OCI-LY7 (cell line): Measurements from ENCODE around the gene CKLF.
"Not testable (repeated sequence)": the region's sequence is repeated elsewhere in the genome, so short reads cannot be mapped to it uniquely, and the experiment has no call there.

ENCODE experiments used
- EZH2phosphoT487 ChIP-seq: fragments of 200-600 bp; sonication (generic); IDR thresholded peaks from 2 replicates; pipeline ENCODE4 v1.6.1; 2018; ENCODE audit warnings: low read depth, borderline replicate concordance, mild to moderate bottlenecking, mixed run types, antibody characterized with exemption, low read length, moderate library complexity, mixed read lengths
- TF ChIP-seq, protein P1 (sequence below): fragments of 200-600 bp; sonication (generic); conservative IDR thresholded peaks from 2 replicates; pipeline ENCODE4 v1.5.1; 2014; ENCODE audit warnings: mild to moderate bottlenecking, antibody characterized with exemption, low read length, moderate library complexity, mixed read lengths

DNA sequence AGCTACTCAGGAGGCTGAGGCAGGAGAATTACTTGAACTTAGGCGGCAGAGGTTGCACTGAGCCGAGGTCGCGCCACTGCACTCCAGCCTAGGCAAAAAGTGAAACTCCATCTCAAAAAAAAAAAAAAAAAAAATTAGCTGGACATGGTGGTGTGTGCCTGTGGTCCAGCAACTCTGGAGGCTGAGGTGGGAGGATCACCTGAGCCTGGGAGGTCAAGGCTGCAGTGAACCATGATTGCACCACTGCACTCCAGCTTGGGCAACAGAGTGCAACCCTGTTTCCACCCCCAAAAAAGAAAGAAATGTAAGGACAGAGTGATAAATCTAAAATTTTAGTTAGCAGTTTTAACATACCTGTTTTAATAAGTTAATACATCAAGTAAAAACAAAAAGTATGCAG lies 44.2 kb downstream of the CKLF start:
- not testable (repeated sequence) for TF ChIP-seq EZH2phosphoT487
- TF ChIP-seq, protein P1, sequence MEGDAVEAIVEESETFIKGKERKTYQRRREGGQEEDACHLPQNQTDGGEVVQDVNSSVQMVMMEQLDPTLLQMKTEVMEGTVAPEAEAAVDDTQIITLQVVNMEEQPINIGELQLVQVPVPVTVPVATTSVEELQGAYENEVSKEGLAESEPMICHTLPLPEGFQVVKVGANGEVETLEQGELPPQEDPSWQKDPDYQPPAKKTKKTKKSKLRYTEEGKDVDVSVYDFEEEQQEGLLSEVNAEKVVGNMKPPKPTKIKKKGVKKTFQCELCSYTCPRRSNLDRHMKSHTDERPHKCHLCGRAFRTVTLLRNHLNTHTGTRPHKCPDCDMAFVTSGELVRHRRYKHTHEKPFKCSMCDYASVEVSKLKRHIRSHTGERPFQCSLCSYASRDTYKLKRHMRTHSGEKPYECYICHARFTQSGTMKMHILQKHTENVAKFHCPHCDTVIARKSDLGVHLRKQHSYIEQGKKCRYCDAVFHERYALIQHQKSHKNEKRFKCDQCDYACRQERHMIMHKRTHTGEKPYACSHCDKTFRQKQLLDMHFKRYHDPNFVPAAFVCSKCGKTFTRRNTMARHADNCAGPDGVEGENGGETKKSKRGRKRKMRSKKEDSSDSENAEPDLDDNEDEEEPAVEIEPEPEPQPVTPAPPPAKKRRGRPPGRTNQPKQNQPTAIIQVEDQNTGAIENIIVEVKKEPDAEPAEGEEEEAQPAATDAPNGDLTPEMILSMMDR = not testable (repeated sequence)
